Keratinocyte (primary cell): ENCODE data around the gene DIO1.

ENCODE experiments used
- CTCF ChIP-seq, 3 experiments: IDR thresholded peaks in 1 of 3; conservative IDR thresholded peaks in 1 of 3; optimal IDR thresholded peaks in 1 of 3; 2 replicates in 2 of 3; 3 replicates in 1 of 3; pipeline versions ENCODE3 to v1.5.1; 2011; ENCODE audit warnings: low read length in 3 of 3, mild to moderate bottlenecking in 3 of 3, moderate library complexity in 2 of 3, control low read depth in 1 of 3, inconsistent platforms in 1 of 3; ENCODE audit not compliant: insufficient read depth in 2 of 3; ENCODE audit errors: extremely low read depth in 1 of 3
- EZH2 ChIP-seq: IDR thresholded peaks from one replicate; pipeline ENCODE4 v1.6.1; 2012; ENCODE audit warnings: inconsistent platforms, mild to moderate bottlenecking, low read length, moderate library complexity

DNA sequence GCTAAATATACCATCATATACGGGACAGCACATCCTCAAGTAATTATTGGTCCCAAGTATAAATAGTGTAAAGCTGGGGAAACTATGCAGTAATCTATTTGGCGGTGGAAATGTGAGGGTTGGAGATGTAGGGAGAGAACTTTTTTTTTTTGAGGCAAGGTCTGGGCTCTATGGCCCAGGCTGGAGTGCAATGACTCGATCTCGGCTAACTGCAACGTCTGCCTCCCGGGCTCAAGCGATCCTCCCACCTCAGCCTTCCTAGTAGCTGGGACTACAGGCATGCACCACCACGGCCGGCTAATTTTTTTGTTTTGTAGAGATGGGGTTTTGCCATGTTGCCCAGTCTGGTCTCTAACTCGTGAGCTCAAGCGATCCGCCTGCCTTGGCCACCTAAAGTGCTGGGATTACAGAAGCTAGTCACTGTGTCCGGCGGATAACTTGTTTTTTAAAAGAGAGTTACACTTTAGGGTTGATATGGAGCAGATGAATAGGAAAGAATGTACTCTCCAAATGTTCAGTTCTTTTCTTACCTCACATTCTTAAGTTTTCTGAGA lies 49.6 kb downstream of the DIO1 start:
- TF ChIP-seq CTCF (optimal IDR thresholded peaks at IDR 0.05 in 1 of 3, IDR thresholded peaks at IDR 0.05 in 1 of 3, conservative IDR thresholded peaks at IDR 0.05 in 1 of 3; ENCODE audit: extremely low read depth in 1 of 3, insufficient read depth in 2 of 3, low read length in 3 of 3) (no peak), EZH2 (no peak)
